ENCODE results near the gene VASH2.

- TF ChIP-seq EZH2 (IDR thresholded peaks at IDR 0.05; ENCODE audit: insufficient read depth, poor library complexity, severe bottlenecking) (no peak), EZH2phosphoT487 (IDR thresholded peaks at IDR 0.05; ENCODE audit: insufficient read depth, low read depth) (no peak)
Measured at GRCh38 chr1:212958175-212958574, 7.8 kb downstream of the VASH2 start.

Measured in GM23248 (cell line).